GM18505 (cell line): ENCODE results near the gene OSGEPL1.
A peak's percentile ranks its signal among the peaks of the same experiment; 100 is the strongest.
"Not testable (repeated sequence)": the region's sequence is repeated elsewhere in the genome, so short reads cannot be mapped to it uniquely, and the experiment has no call there.

ENCODE experiments used
- ATAC-seq: cut with Tn5 transposase; IDR thresholded peaks from one replicate; pipeline ENCODE4 v1.9.1; 2021; ENCODE audit not compliant: unreplicated experiment
- POLR2A ChIP-seq: IDR thresholded peaks from 4 replicates; pipeline ENCODE4 v1.6.1; 2011; ENCODE audit warnings: borderline replicate concordance; ENCODE audit not compliant: insufficient read depth, insufficient read length; ENCODE audit errors: extremely low read depth

Gene OSGEPL1

DNA sequence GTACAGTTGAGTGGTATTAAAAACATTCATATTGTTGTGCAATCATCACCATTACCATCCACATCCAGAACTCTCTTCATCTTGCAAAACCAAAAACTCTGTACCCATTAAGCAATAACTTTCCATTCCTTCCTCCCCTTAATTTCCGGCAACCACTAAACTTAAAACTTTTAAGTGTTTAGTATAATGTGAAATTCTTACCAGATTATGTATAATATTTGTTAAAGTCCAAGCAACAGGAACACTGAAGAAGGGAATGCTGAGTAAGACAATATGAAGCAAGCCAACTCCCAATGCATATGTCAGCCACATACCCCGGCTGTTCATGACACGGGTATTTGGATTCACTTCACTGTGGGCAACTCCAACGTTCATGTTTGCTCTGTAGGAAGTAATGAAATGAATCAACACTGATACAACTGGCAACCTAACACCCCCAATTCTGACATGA lies 19.7 kb upstream of the OSGEPL1 start:
- no peak for TF ChIP-seq POLR2A
- no peak for ATAC-seq

DNA sequence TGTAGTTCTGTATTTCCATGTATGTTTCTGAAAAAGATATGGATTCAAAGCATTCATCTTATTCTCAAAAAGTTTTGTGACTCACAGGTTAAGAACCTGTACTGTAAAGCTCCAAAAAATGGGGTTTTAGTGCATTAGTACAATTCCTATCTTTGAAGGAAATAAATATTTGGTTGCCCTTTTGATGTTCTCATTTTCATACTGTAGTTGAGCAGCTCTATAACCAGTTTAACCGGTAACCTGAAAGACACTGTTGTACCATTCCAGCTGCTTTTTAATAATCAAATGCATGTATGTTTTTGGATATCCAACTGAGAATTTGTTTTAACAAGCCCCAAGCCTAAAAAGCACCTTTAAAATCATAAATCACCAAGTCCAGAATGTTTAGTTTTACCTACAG lies 9.6 kb upstream of the OSGEPL1 start:
- no peak for TF ChIP-seq POLR2A
- ATAC-seq = no peak

DNA sequence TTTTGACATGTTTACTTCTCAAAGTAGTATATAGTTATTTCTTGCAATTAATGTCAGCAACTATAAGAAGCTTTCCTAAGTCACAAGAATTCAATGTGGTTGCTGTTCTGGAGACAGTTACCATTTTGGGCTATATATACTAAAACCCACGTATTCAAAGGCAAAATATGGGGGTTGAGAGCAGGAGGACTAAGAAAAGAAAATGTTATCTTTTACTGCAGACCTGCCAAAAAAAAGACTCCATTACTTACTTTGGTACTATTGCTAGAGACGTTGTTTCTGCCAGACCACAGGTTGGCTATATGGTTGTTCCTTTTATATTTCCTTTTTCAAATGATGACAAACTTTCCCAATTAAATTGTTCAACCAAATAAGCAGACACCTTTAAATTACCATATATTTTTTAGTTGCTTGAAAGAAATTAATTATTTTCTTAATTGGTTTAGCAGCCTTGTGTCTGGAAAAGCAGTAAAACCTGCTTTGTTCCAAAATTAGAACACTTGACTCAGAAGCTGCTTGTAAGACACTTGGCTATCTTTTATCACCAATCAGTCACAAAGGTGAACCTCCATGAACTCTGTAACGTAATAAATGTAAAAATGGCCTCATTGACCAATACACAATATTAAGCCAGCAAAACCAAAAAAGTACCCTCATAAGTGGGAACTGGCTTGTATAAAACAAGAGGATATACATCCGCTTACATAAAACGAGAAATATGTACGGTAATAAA lies 8.2 kb upstream of the OSGEPL1 start:
- no peak for TF ChIP-seq POLR2A
- ATAC-seq = no peak

DNA sequence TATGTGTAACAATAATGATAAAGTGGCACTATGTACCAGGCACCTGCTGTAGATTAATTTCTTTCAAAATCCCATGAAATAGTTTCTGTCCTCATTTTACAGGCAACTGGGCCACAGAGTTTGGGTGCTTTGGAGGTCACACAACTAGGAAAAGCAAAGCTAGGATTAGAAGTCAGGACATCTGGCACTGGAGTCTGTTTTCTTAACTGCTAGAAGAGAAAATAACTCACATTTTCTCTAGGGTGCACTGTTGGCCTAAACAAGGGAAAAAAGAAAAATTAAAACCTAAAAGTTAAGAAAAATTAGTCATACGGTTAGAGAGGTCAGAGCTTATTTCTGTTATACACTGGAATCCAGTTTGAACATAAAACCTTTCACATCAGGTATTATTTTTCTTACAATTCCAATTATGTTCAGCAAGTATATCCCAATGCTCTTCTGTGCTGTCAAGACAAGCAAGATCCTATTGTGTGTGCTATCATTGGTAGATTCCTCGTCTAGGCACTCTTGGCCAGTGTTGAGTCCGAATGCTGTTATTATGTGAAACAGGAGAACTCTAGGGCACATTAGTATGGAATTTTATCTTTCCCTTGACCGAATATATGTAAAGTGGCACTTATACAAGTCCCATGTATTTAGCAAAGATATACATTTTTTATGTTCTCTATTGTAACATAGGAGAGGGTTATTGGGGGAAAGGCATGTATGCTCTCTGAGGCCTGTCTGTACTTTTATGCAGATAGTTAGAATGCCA lies 1.5 kb upstream of the OSGEPL1 start:
- ATAC-seq = no peak
- TF ChIP-seq POLR2A = no peak

DNA sequence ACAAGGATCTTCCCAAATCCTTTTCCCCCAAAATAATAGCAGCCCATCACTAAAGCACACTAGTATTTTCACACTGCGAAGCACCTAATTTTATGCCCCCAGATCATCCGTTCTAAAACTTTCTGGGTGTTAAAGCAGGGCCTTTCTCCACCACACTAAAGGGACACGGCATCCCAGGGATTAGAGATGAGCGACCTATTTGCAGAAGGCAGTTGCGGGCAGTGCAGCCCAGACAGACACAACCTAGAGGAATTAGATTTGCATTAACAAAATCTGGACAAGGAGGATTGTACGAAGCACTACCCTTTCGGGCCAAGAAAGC lies 402 bp downstream of the OSGEPL1 start:
- no peak for ATAC-seq
- no peak for TF ChIP-seq POLR2A

DNA sequence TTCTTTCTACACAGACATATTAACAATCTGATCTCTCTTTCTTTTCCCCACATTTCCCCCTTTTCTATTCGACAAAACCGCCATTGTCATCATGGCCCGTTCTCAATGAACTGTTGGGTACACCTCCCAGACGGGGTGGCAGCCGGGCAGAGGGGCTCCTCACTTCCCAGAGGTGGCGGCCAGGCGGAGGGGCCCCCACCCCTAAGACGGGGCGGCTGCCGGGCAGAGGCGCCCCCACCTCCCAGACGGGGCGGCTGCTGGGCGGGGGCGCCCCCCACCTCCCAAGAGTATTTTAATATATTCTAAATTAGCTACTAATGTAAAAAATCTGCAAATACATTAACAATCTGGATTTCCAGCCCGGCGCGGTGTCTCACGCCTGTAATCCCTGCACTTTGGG lies 2.4 kb downstream of the OSGEPL1 start:
- not testable (repeated sequence) for ATAC-seq

DNA sequence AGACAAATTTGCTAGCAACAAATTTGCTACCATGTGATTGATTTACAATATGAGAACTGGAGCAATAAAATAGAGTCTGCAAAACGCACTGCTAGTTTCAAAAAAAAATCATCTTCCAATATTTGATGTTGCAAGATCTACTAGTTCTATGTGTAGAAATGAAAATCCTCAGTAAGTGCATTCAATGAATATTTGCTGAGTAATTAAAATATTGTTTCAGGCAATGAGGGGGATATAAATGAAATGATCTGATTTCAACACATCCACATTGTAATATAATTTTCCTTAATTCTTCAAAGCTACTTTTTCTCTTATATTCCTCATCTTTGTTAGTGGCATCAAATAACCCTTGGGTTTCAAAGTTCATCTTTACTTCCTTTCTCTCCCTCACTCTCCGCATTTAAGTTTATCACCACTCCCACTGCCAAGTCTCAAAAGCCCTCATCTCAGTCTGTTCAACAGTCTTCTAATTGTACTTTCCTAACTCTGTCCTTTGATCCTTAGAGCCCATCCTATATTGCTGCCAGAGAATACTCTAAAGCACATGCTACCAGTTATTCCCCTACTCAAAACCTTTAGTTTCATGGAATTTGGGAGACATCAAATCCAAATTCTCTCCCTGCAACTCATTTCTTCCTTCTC lies 6.2 kb downstream of the OSGEPL1 start:
- ATAC-seq = no peak
- no peak for TF ChIP-seq POLR2A

DNA sequence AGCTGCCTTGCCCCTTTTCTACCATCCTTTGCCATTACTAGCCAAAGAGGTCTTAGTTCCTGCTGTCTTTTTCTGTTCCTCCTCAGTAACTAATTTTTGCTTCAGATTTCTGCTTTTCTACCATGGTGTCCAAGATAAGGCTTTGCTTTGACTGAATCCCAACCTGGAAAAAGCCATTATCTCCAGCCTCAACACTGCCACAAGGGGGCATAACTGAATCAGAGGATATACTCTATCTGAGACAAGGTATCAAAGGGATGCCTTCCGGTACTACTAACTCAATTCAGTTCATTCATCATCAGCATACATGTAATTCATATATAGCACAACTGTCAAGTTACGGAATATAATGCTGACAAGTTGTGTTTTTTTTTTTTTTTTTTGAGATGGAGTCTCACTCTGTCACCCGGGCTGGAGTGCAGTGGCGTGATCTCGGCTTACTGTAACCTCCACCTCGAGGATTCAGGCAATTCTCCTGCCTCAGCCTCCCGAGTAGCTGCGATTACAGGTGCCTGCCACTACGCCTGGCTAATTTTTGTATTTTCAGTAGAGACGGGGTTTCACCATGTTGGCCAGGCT lies 11.4 kb downstream of the OSGEPL1 start:
- TF ChIP-seq POLR2A = no peak
- peak; percentile 56 for ATAC-seq

DNA sequence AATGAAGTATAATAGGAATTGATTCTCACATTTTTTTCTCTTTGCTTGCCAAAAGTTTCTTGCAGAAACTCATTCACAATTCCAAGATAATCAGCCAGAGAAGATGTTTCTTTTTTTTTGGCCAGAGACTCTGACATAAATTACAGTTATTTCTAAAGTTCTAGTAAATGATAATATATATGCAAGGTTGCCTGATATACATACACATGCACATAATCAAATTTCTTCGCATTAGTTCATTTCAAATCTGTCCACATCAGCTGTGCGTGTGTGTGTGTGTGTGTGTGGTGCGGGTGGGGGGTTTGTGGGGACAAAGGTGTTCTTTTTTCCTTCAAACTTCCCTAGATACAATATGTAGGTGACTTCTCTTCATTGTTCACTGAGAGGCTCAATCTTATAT lies 33.2 kb downstream of the OSGEPL1 start:
- ATAC-seq = no peak
- TF ChIP-seq POLR2A = no peak

DNA sequence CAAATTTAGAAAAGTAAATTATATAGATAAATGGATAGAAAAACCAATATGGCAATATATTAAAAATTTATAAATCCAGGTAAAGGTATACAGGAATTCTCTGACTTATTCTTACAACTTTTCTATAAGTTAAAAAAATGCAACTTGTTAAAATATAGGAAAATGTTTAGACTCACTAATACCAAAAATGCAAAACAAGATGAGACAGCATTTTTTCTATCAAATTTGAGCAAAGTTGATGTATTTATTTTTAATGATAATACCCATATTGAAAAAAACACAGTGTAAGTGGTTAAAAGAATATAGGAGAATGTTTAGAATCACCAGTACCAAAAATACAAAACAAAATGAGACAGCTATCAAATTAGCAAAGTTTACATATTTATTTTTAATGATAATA lies 35.7 kb downstream of the OSGEPL1 start:
- TF ChIP-seq POLR2A = no peak
- no peak for ATAC-seq

DNA sequence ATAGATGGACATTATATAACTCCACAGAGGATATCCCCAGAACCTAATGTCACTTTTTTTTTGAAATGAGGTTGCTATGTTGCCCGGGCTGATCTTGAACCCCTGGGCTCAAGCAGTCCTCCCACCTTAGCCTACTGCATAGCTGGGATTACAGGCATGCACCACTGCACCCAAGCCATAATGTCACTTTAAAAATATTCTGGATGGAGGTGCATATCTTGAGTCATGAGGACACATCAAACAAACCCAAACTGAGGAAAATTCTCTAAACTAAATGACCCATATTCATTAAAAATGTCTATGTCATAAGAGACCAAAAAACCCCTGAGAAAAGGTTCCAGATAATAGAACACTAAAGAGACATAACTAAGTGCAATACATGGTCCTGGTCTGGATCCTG lies 36.3 kb downstream of the OSGEPL1 start:
- ATAC-seq = no peak
- TF ChIP-seq POLR2A = no peak

DNA sequence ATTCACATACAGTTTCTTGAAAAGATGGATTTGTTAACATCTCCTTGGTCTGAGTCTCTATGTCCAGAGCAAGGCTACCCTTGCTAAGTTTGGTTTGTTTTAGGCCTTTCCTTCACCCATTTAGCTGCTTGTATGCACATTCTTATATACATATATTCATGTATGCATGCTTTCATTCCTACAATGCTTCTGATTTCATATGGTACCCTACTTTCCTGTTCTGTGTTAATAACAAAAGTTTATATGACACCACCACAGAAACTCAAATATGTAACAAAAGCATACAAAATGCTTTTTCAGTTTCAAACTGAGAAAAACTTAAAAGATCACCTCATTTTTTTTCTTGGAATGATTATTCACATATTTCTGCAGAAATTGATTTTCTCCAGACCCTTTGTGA lies 39.4 kb downstream of the OSGEPL1 start:
- ATAC-seq = no peak
- TF ChIP-seq POLR2A = no peak

DNA sequence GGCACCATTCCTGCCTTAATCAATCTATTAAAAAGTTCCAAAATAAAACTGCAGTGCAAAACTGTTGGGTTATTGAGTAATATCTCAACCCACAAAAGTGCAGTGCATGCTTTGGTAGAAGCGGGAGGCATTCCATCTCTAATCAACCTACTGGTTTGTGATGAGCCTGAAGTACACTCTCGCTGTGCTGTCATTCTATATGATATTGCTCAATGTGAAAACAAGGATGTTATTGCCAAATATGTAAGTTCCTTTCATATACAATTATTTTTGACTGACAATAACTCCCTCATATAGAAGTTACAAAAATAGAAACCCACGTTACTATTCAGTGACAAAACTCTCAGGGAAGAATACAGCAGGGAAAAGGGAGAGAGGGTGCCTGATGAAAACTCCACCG lies 43.0 kb downstream of the OSGEPL1 start:
- TF ChIP-seq POLR2A = no peak
- no peak for ATAC-seq

DNA sequence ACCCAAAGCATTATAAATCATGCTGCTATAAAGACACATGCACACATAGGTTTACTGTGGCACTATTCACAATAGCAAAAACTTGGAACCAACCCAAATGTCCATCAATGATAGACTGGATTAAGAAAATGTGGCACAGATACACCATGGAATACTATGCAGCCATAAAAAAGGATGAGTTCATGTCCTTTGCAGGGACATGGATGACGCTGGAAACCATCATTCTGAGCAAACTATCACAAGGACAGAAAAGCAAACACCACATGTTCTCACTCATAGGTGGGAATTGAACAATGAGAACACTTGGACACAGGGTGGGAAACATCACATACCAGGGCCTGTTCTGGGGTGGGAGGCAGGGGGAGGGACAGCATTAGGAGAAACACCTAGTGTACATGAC lies 45.0 kb downstream of the OSGEPL1 start:
- ATAC-seq = not testable (repeated sequence)
